Rectal smooth muscle tissue (tissue), 1 donor: ENCODE measurements around the gene ENOPH1.
"Not testable (repeated sequence)": the region's sequence is repeated elsewhere in the genome, so short reads cannot be mapped to it uniquely, and the experiment has no call there.

Source experiments
- H3K27ac ChIP-seq: one replicate; pipeline ENCODE4 v1.7.0; 2013; ENCODE audit warnings: low read depth, low read length, inconsistent platforms
- H3K27me3 ChIP-seq: one replicate; pipeline ENCODE4 v1.7.0; 2013; ENCODE audit warnings: low read length; ENCODE audit not compliant: control insufficient read depth, insufficient read depth
- H3K36me3 ChIP-seq: one replicate; pipeline ENCODE4 v1.7.0; 2013; ENCODE audit warnings: low read length; ENCODE audit not compliant: control insufficient read depth, insufficient read depth
- H3K4me1 ChIP-seq: one replicate; pipeline ENCODE4 v1.7.0; 2013; ENCODE audit warnings: low read length; ENCODE audit not compliant: control insufficient read depth, insufficient read depth
- H3K4me3 ChIP-seq: one replicate; pipeline ENCODE4 v1.7.0; 2013; ENCODE audit warnings: low read length
- H3K9ac ChIP-seq: one replicate; pipeline ENCODE4 v1.7.0; 2013; ENCODE audit warnings: low read length

The ENOPH1 gene

GRCh38 chr4:82457266-82457665, 26.9 kb downstream of the ENOPH1 start:
- Histone ChIP-seq H3K27ac (no peak overlapping the region), H3K4me3 (no peak overlapping the region), H3K27me3 (no peaks in the 10 kb centered on the region), H3K36me3 (peaks cover 8% of the 10 kb centered on the region), H3K4me1 (no peaks in the 10 kb centered on the region), H3K9ac (no peak overlapping the region)

GRCh38 chr4:82458729-82459128, 28.3 kb downstream of the ENOPH1 start:
- no peaks in the 10 kb centered on the region for H3K4me1 ChIP-seq
- H3K27me3 ChIP-seq, result no peaks in the 10 kb centered on the region
- H3K27ac ChIP-seq, result no peak overlapping the region
- H3K4me3 ChIP-seq, result no peak overlapping the region
- peaks cover 8% of the 10 kb centered on the region for H3K36me3 ChIP-seq
- H3K9ac ChIP-seq, result no peak overlapping the region

DNA sequence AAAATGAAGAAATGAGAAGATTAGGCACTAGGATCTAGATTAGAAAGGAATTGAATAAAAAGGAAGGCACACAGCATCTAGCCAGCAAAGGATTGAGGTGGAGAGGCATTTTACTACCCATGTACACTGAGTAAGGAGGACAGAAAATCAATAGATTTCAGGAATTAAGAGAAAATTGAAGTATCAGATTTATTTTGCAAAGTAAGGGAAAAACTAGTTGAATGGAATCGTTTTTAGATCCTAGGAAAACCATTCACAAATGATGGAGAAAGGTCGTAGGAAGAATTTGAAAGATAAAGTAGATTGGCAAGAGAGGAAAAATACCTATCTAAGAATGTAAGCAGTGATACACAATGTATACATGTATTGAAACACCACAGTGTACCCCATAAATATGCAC, 31.3 kb downstream of the ENOPH1 start:
- H3K4me3 ChIP-seq, result no peak overlapping the region
- no peak overlapping the region for H3K9ac ChIP-seq
- no peak overlapping the region for H3K27ac ChIP-seq
- H3K27me3 ChIP-seq, result no peaks in the 10 kb centered on the region
- H3K36me3 ChIP-seq, result peaks cover 8% of the 10 kb centered on the region
- H3K4me1 ChIP-seq, result no peaks in the 10 kb centered on the region

- Histone ChIP-seq H3K9ac (no peak overlapping the region), H3K4me3 (no peak overlapping the region), H3K27ac (no peak overlapping the region), H3K36me3 (peaks cover 8% of the 10 kb centered on the region), H3K27me3 (no peaks in the 10 kb centered on the region), H3K4me1 (no peaks in the 10 kb centered on the region)
Observed at GRCh38 chr4:82462415-82462831, 32.0 kb downstream of the ENOPH1 start.

DNA sequence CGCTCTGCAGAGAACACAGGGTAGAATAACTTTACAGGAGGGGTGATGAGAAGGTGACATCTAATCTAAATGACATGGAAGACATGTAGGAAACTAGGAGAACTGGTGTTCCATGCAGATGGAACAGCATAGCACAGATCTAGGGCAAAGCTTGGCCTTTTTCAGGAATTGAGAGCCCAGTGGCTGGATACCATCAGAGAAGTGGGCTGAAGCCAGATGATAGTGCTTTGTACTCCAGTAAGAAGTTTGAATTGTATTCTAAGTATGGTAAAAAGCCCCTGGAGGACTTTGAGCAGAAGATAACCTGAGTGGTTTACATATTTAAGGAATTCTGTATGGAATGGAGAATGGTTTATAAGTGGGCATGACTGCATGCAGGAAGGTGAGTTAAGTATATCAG, 32.8 kb downstream of the ENOPH1 start:
- H3K27me3 ChIP-seq, result no peaks in the 10 kb centered on the region
- no peaks in the 10 kb centered on the region for H3K4me1 ChIP-seq
- H3K36me3 ChIP-seq, result peaks cover 8% of the 10 kb centered on the region
- H3K4me3 ChIP-seq, result no peak overlapping the region
- no peak overlapping the region for H3K9ac ChIP-seq
- no peak overlapping the region for H3K27ac ChIP-seq

DNA sequence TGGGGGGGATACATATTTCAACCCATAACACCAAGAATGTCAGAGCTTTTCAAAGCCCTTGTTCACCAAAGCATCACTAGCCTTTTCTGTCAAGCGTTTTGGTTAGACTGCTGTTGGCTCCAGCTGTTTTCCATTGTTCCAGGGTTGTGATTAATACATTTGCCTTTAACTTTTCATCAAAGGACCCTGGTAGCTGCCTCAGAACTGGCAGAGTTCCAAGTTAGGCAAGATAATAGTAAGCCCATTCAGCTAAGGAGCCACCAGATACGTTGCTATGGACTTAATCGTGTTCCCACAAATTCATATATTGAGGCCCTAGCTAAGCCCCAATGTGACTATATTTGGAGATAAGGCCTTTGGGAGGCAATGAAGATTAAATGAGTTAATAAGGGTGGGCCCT, 37.1 kb downstream of the ENOPH1 start:
- Histone ChIP-seq H3K4me1 (no peaks in the 10 kb centered on the region), H3K36me3 (no peaks in the 10 kb centered on the region), H3K27ac (no peak overlapping the region), H3K27me3 (no peaks in the 10 kb centered on the region), H3K9ac (no peak overlapping the region), H3K4me3 (no peak overlapping the region)

DNA sequence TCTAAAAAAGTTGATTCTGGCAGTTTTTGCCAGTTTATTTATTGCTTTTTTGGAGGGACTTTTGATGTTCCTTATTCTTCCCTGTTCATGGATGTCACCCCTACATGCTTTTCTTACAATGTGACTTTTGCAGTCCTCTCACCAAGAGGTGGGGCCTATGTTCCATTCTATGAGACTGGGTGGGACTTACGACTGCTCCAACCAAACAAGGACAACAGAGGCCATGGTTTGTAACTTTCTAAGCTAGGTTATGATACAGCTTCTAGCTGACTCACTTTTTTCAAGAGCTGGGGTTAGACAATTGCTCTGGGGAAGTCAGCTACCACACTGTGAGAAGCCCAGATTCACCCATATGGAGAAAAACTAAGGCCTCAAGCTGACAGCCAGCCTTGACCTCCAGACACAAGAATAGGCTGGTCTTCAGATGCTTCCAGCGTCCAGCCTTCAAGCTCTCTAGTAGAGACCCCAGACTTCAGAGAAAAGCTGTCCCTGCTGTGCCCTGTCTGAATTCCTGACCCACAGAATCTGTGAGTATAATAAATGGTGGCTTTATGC, 39.5 kb downstream of the ENOPH1 start:
- no peaks in the 10 kb centered on the region for H3K4me1 ChIP-seq
- no peak overlapping the region for H3K27ac ChIP-seq
- no peaks in the 10 kb centered on the region for H3K27me3 ChIP-seq
- no peak overlapping the region for H3K9ac ChIP-seq
- H3K36me3 ChIP-seq, result no peaks in the 10 kb centered on the region
- no peak overlapping the region for H3K4me3 ChIP-seq

DNA sequence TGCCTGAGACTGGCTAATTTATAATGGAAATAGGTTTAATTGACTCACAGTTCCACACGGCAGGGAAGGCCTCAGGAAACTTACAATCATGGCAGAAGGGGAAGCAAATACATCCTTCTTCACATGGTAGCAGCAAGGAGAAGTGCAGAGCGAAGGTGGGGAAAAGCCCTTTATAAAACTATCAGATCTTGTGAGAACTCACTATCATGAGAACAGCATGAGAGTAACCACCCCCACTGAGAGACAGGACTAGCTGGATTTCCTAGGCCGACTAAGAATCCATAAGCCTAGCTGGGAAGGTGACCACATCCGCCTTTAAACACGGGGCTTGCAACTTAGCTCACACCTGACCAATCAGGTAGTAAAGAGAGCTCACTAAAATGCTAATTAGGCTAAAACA, 42.7 kb downstream of the ENOPH1 start:
- H3K27ac ChIP-seq, H3K27me3 ChIP-seq, H3K36me3 ChIP-seq, H3K4me1 ChIP-seq, H3K9ac ChIP-seq, H3K4me3 ChIP-seq: not testable (repeated sequence)

GRCh38 chr4:82473621-82474164, 43.3 kb downstream of the ENOPH1 start:
- no peaks in the 10 kb centered on the region for H3K27me3 ChIP-seq
- H3K4me3 ChIP-seq, result no peak overlapping the region
- no peaks in the 10 kb centered on the region for H3K4me1 ChIP-seq
- no peak overlapping the region for H3K9ac ChIP-seq
- H3K36me3 ChIP-seq, result no peaks in the 10 kb centered on the region
- H3K27ac ChIP-seq, result no peak overlapping the region

DNA sequence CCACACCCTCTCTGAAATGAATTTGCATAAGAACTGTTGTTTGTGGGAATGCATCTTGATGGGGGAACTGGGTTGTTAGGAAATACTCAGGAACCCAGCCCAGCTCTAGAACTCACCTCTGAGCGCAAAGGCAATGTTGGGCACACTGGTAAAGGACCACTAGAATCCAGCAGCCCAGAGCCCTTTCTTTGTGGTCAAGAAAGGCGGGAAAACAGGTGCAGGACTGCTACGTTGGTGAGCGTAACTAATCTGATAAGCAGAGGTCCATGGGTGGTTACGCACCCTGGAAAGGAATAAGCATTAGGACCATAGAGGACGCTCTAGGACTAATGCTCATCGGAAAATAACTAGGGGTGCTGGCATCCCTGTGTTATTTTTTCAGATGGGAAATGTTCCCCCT, 45.5 kb downstream of the ENOPH1 start:
- not testable (repeated sequence) for H3K4me1 ChIP-seq, H3K36me3 ChIP-seq, H3K27me3 ChIP-seq, H3K4me3 ChIP-seq, H3K27ac ChIP-seq, H3K9ac ChIP-seq

DNA sequence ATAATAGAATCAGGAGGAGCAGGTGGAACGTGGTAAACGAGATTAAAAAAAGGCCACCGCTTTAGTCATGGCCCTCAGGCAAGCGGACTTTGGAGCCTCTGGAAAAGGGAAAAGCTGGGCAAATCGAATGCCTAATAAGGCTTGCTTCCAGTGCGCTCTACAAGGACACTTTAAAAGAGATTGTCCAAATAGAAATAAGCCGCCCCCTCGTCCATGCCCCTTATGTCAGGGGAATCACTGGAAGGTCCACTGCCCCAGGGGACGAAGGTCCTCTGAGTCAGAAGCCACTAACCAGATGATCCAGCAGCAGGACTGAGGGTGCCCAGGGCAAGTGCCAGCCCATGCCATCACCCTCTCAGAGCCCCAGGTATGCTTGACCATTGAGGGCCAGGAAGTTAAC, 47.1 kb downstream of the ENOPH1 start:
- not testable (repeated sequence) for H3K27me3 ChIP-seq

DNA sequence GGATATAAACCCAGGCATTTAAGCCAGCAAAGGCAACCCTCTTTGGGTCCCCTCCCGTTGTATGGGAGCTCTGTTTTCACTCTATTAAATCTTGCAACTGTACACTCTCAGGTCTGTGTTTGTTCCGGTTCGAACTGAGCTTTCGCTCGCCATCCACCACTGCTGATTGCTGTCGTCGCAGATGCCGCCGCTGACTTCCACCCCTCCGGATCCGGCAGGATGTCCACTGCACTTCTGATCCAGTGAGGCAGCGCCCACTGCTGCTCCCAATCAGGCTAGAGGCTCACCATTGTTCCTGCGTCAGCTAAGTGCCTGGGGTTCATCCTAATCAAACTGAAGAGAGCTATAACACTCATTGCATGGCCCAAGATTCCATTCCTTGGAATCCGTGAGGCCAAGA, 49.2 kb downstream of the ENOPH1 start:
- H3K9ac ChIP-seq, result no peak overlapping the region
- H3K27ac ChIP-seq, result no peak overlapping the region
- H3K27me3 ChIP-seq, result no peaks in the 10 kb centered on the region
- no peaks in the 10 kb centered on the region for H3K36me3 ChIP-seq
- no peaks in the 10 kb centered on the region for H3K4me1 ChIP-seq
- no peak overlapping the region for H3K4me3 ChIP-seq

More for the DNA sequence above, 47.1 kb downstream of the ENOPH1 start:
- not testable (repeated sequence) for H3K4me1 ChIP-seq, H3K9ac ChIP-seq, H3K36me3 ChIP-seq, H3K4me3 ChIP-seq, H3K27ac ChIP-seq

- Histone ChIP-seq H3K9ac (no peak overlapping the region), H3K4me1 (no peaks in the 10 kb centered on the region), H3K27me3 (no peaks in the 10 kb centered on the region), H3K4me3 (no peak overlapping the region), H3K27ac (no peak overlapping the region), H3K36me3 (no peaks in the 10 kb centered on the region)
Observed at GRCh38 chr4:82480771-82481505, 50.5 kb downstream of the ENOPH1 start.
